ENCODE results near the gene VSIG8. TPM values are rescaled to one million over a fixed set of nuclear protein-coding genes. Genes with fewer than 3 reads are reported as not detected.

Gene VSIG8
- total RNA-seq, 1 experiment from 2014 or later: not detected

DNA sequence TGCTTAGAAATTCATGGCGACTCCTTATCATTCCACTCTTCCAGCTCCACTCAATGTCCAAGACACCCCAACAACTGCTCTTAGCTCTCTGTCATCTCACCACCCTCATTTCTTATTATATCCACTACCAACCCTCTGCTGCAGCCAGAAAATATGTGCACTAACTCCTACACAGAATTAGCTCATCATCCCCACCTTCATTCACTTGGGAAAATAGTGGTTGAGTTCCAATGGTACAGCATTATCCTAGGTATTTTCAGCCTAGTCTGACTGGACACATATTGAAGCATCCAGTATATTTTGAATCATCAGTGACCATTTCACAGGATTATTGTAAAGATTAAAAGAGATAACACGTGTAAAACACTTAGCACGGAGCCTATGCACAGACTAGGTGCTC, 16.7 kb upstream of the VSIG8 start:
- H3K4me3 Mint-ChIP-seq (ENCODE audit: low read depth, unreplicated experiment): no peak overlapping the region
- DNase-seq: no peak
- H3K4me1 Mint-ChIP-seq (ENCODE audit: low read depth, unreplicated experiment): no peaks in the 10 kb centered on the region
- H3K36me3 Mint-ChIP-seq (ENCODE audit: insufficient read depth, unreplicated experiment): no peaks in the 10 kb centered on the region
- TF ChIP-seq, protein P1, sequence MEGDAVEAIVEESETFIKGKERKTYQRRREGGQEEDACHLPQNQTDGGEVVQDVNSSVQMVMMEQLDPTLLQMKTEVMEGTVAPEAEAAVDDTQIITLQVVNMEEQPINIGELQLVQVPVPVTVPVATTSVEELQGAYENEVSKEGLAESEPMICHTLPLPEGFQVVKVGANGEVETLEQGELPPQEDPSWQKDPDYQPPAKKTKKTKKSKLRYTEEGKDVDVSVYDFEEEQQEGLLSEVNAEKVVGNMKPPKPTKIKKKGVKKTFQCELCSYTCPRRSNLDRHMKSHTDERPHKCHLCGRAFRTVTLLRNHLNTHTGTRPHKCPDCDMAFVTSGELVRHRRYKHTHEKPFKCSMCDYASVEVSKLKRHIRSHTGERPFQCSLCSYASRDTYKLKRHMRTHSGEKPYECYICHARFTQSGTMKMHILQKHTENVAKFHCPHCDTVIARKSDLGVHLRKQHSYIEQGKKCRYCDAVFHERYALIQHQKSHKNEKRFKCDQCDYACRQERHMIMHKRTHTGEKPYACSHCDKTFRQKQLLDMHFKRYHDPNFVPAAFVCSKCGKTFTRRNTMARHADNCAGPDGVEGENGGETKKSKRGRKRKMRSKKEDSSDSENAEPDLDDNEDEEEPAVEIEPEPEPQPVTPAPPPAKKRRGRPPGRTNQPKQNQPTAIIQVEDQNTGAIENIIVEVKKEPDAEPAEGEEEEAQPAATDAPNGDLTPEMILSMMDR (IDR thresholded peaks at IDR 0.05; ENCODE audit: unreplicated experiment): no peak
- H3K27me3 Mint-ChIP-seq (ENCODE audit: unreplicated experiment): no peaks in the 10 kb centered on the region
- no peaks in the 10 kb centered on the region for H3K9me3 Mint-ChIP-seq (ENCODE audit: low read depth, unreplicated experiment)
- H3K27ac Mint-ChIP-seq (ENCODE audit: unreplicated experiment): no peak overlapping the region
- CTCF ChIA-PET: interaction anchor here (1.2 to 1.3 kb wide), 2 partner anchors 25 to 80 kb away, joined by 3 to 4 read pairs; no protein-coding TSS in a partner anchor
- intact Hi-C loops (cut with micrococcal nuclease; ENCODE audit: unreplicated experiment): no loop called here
- no TSS peak for BruUV-seq (replicated peaks)

DNA sequence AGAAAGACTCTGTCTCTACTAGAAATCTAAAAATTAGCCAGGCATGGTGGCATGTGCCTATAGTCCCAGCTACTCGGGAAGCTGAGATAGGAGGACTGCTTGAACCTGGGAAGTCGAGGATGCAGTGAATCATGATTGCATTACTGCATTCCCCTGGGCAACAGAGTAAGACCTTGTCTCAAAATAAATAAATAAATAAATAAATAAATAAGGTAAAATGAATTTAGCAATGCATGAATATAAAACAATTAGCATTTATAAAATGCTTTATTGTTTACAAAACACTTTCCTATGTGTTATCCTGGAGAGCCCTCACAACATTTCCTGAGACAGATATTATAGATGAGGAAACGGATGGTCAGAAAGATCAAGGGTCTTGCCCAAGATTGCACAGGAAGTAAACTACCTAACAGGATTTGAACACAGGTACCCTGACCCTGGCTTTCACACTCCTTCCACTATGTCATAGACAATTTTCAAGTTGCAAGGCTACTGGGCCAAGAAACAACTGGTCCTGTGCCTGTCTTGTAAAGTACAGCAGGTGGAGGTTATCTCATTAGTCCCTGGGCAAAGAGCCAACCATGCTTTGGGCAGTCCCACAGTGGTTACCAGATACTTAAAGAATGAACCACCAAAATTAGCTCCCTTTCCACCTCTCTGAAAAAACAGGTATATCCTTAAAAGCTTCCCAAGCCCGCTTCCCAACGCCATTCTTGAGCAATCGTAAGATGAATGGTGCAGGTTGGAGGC, 15.4 kb upstream of the VSIG8 start:
- H3K27ac Mint-ChIP-seq (ENCODE audit: unreplicated experiment): no peak overlapping the region
- no peak overlapping the region for H3K4me3 Mint-ChIP-seq (ENCODE audit: low read depth, unreplicated experiment)
- no peaks in the 10 kb centered on the region for H3K27me3 Mint-ChIP-seq (ENCODE audit: unreplicated experiment)
- no peaks in the 10 kb centered on the region for H3K4me1 Mint-ChIP-seq (ENCODE audit: low read depth, unreplicated experiment)
- no peaks in the 10 kb centered on the region for H3K36me3 Mint-ChIP-seq (ENCODE audit: insufficient read depth, unreplicated experiment)
- BruUV-seq (replicated peaks): no TSS peak
- TF ChIP-seq, protein P1 (IDR thresholded peaks at IDR 0.05; ENCODE audit: unreplicated experiment): no peak
- CTCF ChIA-PET: no interaction called here
- intact Hi-C loops (cut with micrococcal nuclease; ENCODE audit: unreplicated experiment): no loop called here
- DNase-seq: no peak
- no peaks in the 10 kb centered on the region for H3K9me3 Mint-ChIP-seq (ENCODE audit: low read depth, unreplicated experiment)

- CTCF ChIA-PET: no interaction called here
- H3K4me3 Mint-ChIP-seq (ENCODE audit: low read depth, unreplicated experiment): no peak overlapping the region
- H3K9me3 Mint-ChIP-seq (ENCODE audit: low read depth, unreplicated experiment): no peaks in the 10 kb centered on the region
- DNase-seq: no peak
- intact Hi-C loops (cut with micrococcal nuclease; ENCODE audit: unreplicated experiment): no loop called here
- H3K4me1 Mint-ChIP-seq (ENCODE audit: low read depth, unreplicated experiment): no peaks in the 10 kb centered on the region
- H3K27me3 Mint-ChIP-seq (ENCODE audit: unreplicated experiment): peaks cover 13% of the 10 kb centered on the region
- BruUV-seq (replicated peaks): no TSS peak
- H3K36me3 Mint-ChIP-seq (ENCODE audit: insufficient read depth, unreplicated experiment): no peaks in the 10 kb centered on the region
- TF ChIP-seq, protein P1 (IDR thresholded peaks at IDR 0.05; ENCODE audit: unreplicated experiment): no peak
- H3K27ac Mint-ChIP-seq (ENCODE audit: unreplicated experiment): no peak overlapping the region
Observed at GRCh38 chr1:159873530-159874143, 11.2 kb upstream of the VSIG8 start.

- H3K4me3 Mint-ChIP-seq (ENCODE audit: low read depth, unreplicated experiment): no peak overlapping the region
- TF ChIP-seq, protein P1 (IDR thresholded peaks at IDR 0.05; ENCODE audit: unreplicated experiment): no peak
- no peaks in the 10 kb centered on the region for H3K36me3 Mint-ChIP-seq (ENCODE audit: insufficient read depth, unreplicated experiment)
- CTCF ChIA-PET: no interaction called here
- no peak for DNase-seq
- no peaks in the 10 kb centered on the region for H3K9me3 Mint-ChIP-seq (ENCODE audit: low read depth, unreplicated experiment)
- no peak overlapping the region for H3K27ac Mint-ChIP-seq (ENCODE audit: unreplicated experiment)
- peaks cover 13% of the 10 kb centered on the region for H3K27me3 Mint-ChIP-seq (ENCODE audit: unreplicated experiment)
- BruUV-seq (replicated peaks): no TSS peak
- H3K4me1 Mint-ChIP-seq (ENCODE audit: low read depth, unreplicated experiment): peaks cover under 1% of the 10 kb centered on the region
- intact Hi-C loops (cut with micrococcal nuclease; ENCODE audit: unreplicated experiment): no loop called here
Observed at GRCh38 chr1:159872891-159873290, 10.4 kb upstream of the VSIG8 start.

Measured in Calu3 (cell line).